Skin of body (tissue), 2 donors: ENCODE results near the gene SESTD1. TPM values are rescaled to one million over a fixed set of nuclear protein-coding genes. Genes with fewer than 3 reads are reported as not detected.
"Not testable (repeated sequence)": the region's sequence is repeated elsewhere in the genome, so short reads cannot be mapped to it uniquely, and the experiment has no call there.

Source experiments
- DNase-seq: peaks from one replicate; lab custom pipeline; 2025; lab: John Stamatoyannopoulos, UW
- total RNA-seq: library from RNA; depleted of rRNA; stranded (reverse); fragments of >200 nt; gene quantifications from one replicate; pipeline ENCODE4 v1.2.3, GENCODE V29; 2014

SESTD1 gene
- total RNA-seq, 1 donor from 2014 or later, result 32.0 TPM

- DNase-seq, result no peak
Measured at GRCh38 chr2:179266271-179266670, 1.6 kb upstream of the SESTD1 start.

DNA sequence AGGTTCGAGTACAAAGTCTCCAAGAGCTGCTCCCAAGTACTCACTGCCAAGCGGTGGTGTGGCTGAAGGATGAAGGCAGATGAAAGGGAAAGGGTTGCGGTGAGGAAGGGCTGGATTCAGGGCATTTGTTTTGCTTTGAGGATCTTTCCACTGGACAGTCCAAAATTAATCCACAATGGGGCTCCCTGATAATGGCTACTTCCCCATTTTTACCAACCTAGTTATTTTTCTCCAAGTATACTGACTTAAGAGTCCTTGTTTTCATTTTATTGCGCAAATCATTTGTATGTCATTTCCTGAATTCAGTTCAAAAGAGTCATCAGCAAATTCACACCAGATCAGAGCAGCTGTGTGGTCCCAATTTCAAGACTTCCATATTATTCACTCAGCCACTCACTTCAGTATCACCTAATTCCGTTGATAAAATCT lies 464 bp upstream of the SESTD1 start:
- peak; percentile 37 for DNase-seq

GRCh38 chr2:179263446-179264367 lies 925 bp downstream of the SESTD1 start:
- peak; percentile 41 for DNase-seq

- peak; percentile 30 for DNase-seq
Measured at GRCh38 chr2:179263015-179263414, 1.6 kb downstream of the SESTD1 start.

GRCh38 chr2:179262077-179262660 lies 2.5 kb downstream of the SESTD1 start:
- no peak for DNase-seq

- DNase-seq, result no peak
Measured at GRCh38 chr2:179261151-179261825, 3.3 kb downstream of the SESTD1 start.

DNA sequence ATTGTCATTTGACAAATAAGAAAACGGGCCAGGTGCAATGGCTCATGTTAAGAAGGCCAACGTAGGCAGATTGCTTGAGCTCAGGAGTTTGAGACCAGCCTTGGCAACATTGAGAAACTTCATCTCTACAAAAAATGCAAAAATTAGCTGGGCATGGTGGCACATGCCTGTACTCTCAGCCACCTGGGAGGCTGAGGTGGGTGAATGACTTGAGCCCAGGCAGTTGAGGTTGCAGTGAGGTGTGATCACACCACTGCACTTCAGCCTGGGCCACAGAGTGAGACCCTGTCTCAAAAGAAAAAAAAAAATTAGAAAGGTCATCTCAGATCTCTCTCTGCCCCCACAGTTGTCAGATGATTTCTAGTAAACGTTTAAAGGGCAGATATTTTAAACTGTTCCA lies 4.4 kb downstream of the SESTD1 start:
- DNase-seq, result no peak

DNA sequence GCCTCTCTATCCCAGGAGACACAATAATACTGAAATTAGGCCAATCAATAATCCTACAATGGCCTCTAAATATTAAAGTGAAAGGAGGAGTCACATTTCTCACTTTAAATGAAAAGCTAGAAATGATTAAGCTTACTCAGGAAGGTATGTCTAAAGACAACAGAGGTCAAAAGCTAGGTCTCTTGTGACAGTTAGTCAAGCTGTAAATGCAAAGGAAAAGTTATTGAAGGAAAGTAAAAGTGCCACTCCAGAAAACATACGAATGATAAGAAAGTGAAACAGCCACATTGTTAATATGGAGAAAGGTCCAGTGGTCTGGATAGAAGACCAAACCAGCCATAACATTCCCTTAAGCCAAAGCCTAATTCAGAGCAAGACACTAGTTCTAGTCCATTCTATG lies 9.5 kb downstream of the SESTD1 start:
- DNase-seq, result no peak

GRCh38 chr2:179253226-179253625 lies 11.4 kb downstream of the SESTD1 start:
- DNase-seq, result no peak

- DNase-seq, result no peak
Measured at GRCh38 chr2:179252423-179252822, 12.2 kb downstream of the SESTD1 start.

- no peak for DNase-seq
Measured at GRCh38 chr2:179251870-179252269, 12.8 kb downstream of the SESTD1 start.

DNA sequence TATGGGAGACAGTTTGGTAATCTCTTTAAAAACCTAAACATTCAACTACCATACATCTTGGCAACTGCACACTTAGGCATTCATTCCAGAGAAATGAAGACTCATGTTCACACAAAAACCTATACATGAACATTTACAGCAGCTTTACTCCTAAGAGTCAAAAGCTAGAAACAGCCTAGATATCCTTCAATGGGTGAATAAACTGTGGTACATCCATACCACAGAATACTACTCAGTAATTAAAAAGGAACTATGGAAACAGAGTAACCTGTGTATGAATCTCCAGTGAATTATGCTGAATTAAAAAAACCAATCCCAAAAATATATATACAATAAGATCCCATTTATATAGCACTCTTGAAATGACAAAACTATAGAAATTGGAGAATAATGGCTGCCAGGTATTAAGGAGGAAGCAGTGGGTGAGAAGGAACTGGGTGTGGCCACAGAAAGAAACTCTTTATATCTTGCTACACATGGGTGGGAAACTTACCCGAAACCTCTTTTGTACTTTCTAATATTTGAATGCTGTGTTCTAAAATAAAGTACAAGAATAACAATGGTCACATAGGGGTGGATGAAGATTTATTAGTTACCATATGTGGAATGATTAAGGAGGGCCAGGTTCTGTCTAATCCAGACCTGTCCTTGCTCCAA lies 13.7 kb downstream of the SESTD1 start:
- no peak for DNase-seq

- DNase-seq, result no peak
Measured at GRCh38 chr2:179250095-179250494, 14.5 kb downstream of the SESTD1 start.

DNA sequence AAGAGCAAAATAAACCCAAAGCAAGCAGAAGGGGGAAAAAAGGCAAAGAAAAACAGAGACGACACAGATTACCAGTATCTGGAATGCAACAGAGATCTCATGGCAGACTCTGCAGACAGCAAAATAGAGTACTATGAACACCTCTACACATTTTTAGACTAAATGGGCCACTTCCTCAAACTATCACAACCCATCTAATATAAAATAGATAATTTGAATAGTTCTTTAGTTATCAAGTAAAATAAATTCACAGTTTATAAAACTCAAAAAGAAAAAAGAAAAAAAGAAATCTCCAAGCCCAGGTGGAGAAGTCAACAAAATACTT lies 16.6 kb downstream of the SESTD1 start:
- no peak for DNase-seq

DNA sequence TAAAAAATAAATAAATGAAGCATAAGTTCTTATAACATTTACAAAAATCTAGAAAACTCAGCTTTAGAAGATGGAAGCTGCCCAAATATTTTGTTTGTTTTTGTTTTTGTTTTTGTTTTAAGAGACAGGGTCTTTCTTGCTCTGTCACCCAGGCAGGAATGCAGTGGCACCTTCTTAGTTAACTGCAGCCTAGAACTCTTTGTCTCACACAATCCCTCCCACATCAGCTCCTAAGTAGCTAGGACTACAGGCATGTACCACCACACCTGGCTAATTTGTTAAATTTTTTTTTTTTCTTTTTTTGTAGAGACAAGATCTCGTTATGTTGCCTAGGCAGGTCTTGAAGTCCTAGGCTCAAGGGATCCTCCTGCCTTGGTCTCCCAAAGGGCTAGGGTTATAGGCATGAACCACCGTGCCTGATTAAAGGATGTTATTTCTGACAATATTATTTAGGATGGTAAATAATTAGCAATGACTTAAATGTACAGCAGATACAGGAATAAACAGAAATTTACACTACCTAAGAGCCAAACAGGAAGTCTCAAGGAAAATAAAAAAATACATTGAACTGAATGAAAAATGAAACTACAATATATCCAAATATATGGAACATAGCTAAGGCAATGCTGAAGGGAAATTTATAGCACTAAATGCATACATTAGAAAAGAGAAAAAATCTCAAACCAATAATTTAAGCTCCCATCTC lies 17.2 kb downstream of the SESTD1 start:
- DNase-seq, result no peak

GRCh38 chr2:179245843-179246242 lies 18.8 kb downstream of the SESTD1 start:
- DNase-seq, result not testable (repeated sequence)

GRCh38 chr2:179243046-179243445 lies 21.6 kb downstream of the SESTD1 start:
- no peak for DNase-seq

DNA sequence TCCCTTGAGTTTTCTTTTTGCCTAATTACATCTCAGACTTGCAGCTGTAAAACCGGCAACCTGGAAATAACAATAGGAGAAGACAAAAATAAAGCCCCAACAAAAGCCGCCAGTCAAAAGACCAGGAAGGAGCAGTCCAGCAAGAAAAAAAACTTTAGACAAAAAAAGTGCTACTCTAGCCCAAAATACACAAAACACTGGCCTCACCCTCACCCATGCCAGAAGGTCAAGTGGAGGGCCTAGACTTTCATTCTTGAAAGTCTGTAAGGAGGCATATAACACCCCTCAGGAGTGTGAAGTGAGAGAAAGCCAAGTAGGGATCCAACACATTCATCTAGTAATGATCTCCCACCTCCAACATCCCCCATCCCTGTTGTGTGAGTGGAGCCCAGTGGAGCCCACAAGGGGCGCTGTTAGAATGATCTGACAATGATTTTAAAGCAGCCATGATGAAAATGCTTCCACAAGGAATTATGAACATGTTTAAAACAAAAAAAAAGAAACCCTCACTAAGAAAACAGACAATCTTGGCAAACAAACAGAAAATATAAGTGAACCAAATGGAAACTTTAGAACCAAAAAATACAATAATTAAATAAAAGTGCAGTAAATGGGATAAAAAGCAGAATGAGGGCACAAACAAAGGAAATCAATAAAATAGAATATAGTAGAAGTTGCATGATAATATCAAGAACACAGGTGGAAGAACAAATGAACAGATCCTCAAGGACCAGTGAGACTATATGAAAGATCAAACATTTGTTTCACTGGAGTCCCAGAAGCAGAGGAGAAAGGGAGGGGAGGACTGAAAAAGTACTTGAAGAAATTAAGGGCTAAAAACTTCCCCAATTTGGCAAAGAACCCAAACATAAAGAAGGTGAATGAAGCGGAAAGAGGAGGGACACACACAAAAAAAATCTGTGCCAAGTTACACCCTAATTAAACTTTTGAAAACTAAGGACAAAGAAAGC lies 23.9 kb downstream of the SESTD1 start:
- DNase-seq, result no peak

GRCh38 chr2:179239838-179240237 lies 24.8 kb downstream of the SESTD1 start:
- no peak for DNase-seq

- DNase-seq, result no peak
Measured at GRCh38 chr2:179239195-179239594, 25.4 kb downstream of the SESTD1 start.
